GM18520 (cell line): Measurements from ENCODE around the gene PLSCR3.
"Not testable (repeated sequence)": the region's sequence is repeated elsewhere in the genome, so short reads cannot be mapped to it uniquely, and the experiment has no call there.

Experiments
- ATAC-seq: cut with Tn5 transposase; IDR thresholded peaks from one replicate; pipeline ENCODE4 v1.9.1; 2021; ENCODE audit not compliant: unreplicated experiment

The PLSCR3 gene

GRCh38 chr17:7382901-7383300 lies 11.4 kb downstream of the PLSCR3 start:
- no peak for ATAC-seq

GRCh38 chr17:7380855-7381683 lies 13.3 kb downstream of the PLSCR3 start, which contains the start of gene TNK1:
Gene TNK1, plus strand, starts transcription at chr17:7381089. Its CDS starts 1,838 bp downstream, at chr17:7382927.
- no peak for ATAC-seq

DNA sequence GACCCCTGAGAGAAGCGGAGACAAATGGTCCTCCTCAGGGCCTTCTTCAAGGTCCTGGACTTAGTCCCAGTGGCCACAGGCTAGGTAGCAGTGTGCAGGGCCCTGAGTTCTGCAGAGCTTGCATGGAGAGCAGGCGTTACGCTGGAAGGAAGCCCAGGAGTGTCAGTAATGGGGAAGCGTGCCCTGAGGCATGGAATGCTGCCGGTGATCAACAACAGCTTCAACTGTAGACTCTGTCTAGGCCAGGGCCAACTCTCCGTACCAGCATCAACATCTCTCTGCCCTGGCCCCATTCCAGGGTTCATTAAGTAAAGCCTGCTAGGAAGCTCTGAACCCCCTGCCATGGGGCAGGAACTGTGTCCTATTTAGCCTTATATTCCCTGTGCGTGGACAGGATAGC lies 14.0 kb downstream of the PLSCR3 start:
- no peak for ATAC-seq

GRCh38 chr17:7379134-7379533 lies 15.2 kb downstream of the PLSCR3 start:
- ATAC-seq, result no peak

DNA sequence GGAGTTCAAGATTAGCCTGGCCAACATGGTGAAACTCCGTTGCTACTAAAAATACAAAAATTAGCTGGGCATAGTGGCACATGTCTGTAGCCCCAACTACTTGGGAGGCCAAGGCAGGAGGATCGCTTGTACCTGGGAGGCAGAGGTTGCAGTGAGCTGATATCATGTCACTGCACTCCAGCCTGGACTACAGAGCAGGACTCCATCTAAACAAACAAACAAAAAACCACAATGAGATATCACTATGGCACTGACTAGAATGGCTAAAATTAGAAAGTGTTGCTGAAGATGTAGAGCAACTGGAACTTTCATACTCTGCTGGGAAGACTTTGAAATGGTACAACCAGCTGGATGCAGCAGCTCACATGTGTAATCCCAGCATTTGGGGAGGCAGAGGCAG lies 20.0 kb downstream of the PLSCR3 start:
- ATAC-seq, result no peak

DNA sequence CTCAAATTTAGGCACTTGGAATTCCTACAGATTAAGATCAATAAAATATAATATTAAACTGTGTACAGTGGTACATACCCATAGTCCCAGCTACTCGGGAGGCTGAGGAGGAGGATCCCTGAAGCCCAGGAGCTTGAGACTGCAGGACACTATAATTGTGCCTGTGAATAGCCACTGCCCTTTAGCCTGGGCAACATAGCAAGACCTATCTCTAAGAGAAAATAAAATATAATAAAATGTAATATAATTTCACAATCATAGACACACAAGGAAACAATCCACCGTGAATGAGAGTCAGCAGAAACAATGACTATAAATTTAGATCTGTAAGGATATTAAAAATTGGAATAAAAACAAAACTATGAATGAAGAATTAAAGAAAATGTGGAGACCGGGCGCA lies 23.5 kb downstream of the PLSCR3 start:
- ATAC-seq, result no peak

- ATAC-seq, result no peak
Observed at GRCh38 chr17:7369825-7370224, 24.5 kb downstream of the PLSCR3 start.

DNA sequence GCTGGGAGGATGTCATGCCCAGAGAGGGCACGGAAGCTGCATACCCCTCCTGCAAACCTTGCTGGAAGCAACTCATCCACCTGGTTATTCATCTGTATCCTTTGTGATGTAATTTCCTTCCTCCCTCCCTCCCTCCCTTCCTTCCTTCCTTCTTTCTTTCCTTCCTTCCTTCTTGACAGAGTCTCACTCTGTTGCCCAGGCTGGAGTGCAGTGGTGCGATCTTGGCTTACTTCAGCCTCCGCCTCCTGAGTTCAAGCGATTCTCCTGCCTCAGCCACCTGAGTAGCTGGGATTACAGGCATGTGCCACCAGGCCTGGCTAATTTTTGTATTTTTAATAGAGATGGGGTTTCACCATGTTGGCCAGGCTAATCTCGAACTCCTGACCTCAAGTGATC lies 25.7 kb downstream of the PLSCR3 start:
- not testable (repeated sequence) for ATAC-seq

DNA sequence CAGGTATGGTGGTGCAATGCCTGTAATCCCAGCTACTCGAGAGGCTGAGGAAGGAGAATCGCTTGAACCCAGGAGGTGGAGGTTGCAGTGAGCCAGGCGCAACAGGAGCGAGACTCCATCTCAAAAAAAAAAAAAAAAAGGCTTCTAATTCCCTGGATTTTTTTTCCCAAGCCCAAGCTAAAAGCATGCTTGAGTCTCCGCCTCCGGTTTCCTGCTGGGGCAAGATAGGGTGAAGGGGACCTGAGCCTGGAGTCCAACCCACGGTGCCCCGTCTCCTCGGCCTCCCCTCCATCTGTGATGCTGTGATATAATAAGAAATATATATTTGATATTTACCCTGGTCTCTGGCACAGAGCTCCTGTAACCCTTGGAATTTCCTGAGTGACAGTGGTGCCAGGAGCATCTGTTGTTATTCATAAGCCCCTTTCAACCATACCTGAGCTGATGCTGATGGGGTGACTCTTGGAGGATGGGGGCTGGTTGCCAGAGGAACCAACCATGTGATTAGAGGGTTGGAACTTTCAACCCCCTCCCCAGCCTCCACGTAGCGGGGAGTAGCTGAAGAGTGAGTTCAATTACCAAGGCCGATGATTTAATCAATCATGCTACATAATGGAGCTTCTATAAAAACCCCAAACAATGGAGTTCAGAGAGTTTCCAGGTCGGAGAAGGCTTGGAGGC lies 26.3 kb downstream of the PLSCR3 start:
- no peak for ATAC-seq

GRCh38 chr17:7367083-7367482 lies 27.2 kb downstream of the PLSCR3 start:
- ATAC-seq, result no peak

- not testable (repeated sequence) for ATAC-seq
Observed at GRCh38 chr17:7365963-7366362, 28.4 kb downstream of the PLSCR3 start.

- ATAC-seq, result no peak
Observed at GRCh38 chr17:7363311-7363710, 31.0 kb downstream of the PLSCR3 start.

- ATAC-seq, result no peak
Observed at GRCh38 chr17:7361906-7362305, 32.4 kb downstream of the PLSCR3 start.

DNA sequence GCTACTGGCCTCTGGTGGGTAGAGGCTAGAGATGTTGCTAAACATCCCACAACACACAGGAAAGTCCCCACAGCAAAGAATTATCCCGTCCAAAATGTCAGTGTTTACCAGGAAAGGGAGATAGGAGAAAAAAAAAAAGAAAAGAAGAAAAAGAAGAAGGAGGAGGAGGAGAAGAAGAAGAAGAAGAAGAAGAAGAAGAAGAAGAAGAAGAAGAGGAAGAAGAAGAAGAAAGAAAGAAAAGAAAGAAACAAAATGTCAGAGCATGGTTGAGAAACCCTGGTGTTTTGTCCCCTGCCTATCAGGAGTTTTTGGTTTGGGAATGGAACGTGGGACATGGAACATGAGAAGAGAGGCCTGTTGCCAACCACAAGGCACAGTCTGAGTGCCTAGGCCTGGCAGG lies 36.9 kb downstream of the PLSCR3 start:
- no peak for ATAC-seq

- ATAC-seq, result no peak
Observed at GRCh38 chr17:7356756-7357155, 37.6 kb downstream of the PLSCR3 start.

DNA sequence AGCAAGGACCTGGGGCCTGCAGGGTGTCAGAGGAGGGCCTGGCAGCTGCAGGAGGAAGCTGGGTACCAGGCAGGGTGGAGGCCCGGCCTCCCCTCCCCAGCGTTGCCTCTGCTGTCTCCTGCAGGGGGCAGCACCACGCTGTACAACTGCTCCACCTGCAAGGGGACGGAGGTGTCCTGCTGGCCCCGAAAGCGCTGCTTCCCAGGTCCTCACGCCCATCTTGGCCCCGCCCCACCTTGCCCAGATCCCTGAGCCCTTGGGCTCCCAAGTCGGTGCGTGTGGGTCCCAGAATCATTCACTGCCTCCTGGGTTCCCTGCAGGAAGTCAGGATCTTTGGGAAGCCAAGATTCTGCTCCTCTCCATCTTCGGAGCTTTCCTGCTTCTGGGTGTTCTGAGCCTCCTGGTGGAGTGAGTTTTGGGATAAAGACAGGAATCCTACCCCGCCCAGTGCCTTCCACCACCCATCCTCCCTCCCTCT lies 38.2 kb downstream of the PLSCR3 start:
- ATAC-seq, result no peak

GRCh38 chr17:7355573-7355972 lies 38.8 kb downstream of the PLSCR3 start:
- no peak for ATAC-seq

DNA sequence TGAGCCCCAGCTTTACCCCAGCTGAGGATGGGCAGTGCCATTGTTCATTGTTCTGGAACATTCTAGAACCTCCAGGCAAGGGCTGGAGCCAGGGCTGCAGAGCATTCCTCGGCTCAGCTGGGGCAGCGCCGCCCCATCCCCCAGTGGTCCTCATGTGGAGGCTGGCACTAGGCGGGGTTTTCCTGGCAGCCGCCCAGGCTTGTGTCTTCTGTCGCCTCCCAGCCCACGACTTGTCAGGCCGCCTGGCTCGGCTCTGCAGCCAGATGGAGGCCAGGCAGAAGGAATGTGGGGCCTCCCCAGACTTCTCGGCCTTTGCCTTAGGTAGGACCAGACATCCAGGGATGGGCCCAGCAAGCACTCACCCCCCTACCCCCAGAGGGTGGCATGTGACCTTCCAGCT lies 39.3 kb downstream of the PLSCR3 start, which contains the start of gene TMEM95:
Gene TMEM95, plus strand, starts transcription at position 104 of the 400 bp plus-strand sequence. Its CDS starts 49 bp downstream, at position 153.
- ATAC-seq, result no peak

GRCh38 chr17:7354262-7354843 lies 40.0 kb downstream of the PLSCR3 start:
- ATAC-seq, result no peak

- ATAC-seq, result no peak
Observed at GRCh38 chr17:7352910-7353635, 41.3 kb downstream of the PLSCR3 start.

DNA sequence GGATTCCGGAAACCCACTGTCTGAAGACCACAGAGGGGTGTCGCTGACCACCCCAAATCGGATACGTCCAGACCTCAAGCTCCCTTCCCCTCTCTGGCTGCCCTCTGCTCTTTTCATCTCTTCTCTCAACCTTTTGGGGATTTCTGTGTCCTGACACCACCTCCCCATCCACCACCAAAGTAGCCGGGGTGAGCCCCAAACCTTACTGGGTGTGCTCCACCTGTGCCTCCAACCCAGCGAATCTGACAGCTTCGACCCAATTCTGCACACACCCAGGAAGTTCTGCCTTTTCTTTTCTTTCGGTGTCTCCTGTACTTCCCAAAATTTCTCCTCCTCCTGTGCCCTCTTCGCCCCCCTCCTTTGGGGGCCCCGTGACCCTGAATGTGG lies 41.8 kb downstream of the PLSCR3 start:
- no peak for ATAC-seq
